T47D (cell line): Measurements from ENCODE around the gene PI4KA.
"Not testable (repeated sequence)": the region's sequence is repeated elsewhere in the genome, so short reads cannot be mapped to it uniquely, and the experiment has no call there.

Source experiments
- DNase-seq, 2 experiments: peaks; one replicate each; pipeline versions ENCODE4 v3.0.0 to v3.0.0-alpha.2; 2011 to 2012; ENCODE audit warnings: low read depth in 1 of 2, low spot score in 1 of 2
- in situ Hi-C: cut with HindIII; loops from 2 replicates; pipeline ENCODE4 v1.10.0; 2016; ENCODE audit warnings: low sequenced_read_pairs, low pct_unique_long_range_greater_than_20kb

Gene PI4KA

DNA sequence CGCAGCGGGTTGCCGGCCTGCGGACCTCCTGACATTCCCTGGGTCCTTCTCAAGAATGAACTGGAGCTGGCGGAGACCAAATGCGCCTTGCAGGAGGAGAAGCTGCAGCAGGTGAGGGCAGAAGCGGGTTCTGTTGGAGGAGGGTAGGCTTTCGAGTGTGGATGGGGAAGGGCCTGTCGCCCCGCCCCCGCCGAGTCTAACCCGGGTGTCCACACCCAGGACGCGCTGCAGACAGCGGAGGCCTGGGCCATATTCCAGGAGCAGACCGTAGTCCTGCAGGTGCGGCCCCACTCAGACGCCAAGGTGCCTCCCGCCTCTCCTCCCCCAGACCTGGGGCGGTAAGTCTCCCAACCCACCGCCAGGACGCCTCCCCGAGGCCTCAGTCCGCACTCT lies 155.2 kb downstream of the PI4KA start:
- in situ Hi-C loops, DNase-seq: not testable (repeated sequence)

DNA sequence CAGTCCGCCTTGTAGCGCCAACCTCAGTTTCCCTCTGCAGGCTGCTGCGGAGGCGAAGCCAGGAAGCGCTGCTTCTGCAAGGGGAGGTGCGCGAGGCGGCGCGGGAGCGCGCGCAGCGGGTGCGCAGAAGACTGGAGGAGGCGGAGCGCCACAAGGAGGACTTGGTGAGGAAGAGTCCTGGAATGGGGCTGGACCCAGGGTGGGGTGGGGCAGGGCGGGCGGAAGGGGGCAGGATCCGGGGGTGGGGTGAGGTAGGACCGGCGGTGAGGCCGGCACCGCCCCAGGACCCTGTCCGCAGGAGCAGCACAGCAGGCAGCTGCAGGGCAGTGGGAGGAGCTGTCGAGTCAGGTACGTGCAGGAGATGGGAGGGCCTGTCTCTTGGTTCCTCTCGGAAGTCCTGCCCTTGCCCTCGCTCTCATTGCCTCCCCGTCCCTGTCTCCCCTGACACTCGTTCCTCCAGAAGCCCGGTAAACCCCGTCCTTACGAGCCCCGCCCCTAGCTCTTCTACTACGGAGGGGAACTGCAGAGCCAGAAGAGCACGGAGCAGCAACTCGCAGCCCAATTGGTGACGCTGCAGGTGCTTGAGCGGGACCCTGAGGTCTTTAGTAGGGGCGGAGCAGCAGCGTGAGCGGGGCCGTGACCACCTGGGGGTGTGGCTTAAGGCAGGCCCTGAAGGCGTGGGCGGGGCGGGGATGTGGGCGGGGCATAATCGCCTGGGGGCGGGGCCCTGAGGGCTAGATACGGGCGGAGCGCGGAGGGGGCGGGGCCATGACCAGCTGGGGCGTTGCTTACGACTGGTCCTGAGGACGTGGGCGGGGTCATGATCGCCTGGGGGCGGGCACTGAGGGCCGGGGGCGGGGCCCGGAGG lies 155.8 kb downstream of the PI4KA start:
- peak; percentile 60 to 95 for DNase-seq
- in situ Hi-C loops, result not testable (repeated sequence)

GRCh38 chr22:20702175-20702545 lies 156.5 kb downstream of the PI4KA start:
- in situ Hi-C loops, result not testable (repeated sequence)

DNA sequence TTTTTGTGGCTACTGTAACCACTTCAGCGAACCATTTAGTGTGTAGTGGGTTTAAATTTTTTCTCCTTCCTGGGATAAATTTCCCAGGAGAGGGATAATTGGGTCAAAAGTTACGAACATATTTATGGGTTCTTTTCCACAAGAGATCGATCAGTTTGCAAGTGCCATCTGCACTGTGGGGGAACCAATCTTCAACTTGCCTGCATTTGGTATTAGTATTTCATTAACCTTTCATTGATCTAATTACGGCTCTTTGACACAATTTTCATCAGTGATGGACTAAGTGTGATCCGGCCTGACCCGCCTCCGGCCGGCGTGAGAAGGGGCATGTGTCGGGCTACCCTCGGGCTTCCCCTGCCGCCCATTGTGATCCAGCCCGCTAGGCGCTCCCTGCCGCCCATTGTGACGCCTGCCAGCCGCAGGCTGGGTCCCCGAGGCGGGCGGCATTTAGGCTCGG lies 156.9 kb downstream of the PI4KA start:
- DNase-seq, in situ Hi-C loops: not testable (repeated sequence)

More at GRCh38 chr22:20702175-20702545, 156.5 kb downstream of the PI4KA start:
- DNase-seq, result not testable (repeated sequence)

GRCh38 chr22:20700347-20700746 lies 158.3 kb downstream of the PI4KA start:
- DNase-seq, in situ Hi-C loops: not testable (repeated sequence)

- in situ Hi-C loops, DNase-seq: not testable (repeated sequence)
These were observed 158.8 kb downstream of the PI4KA start for GRCh38 chr22:20699856-20700255.

GRCh38 chr22:20697481-20698113 lies 161.0 kb downstream of the PI4KA start:
- DNase-seq, result peak; percentile 29 to 79
- in situ Hi-C loops, result not testable (repeated sequence)

DNA sequence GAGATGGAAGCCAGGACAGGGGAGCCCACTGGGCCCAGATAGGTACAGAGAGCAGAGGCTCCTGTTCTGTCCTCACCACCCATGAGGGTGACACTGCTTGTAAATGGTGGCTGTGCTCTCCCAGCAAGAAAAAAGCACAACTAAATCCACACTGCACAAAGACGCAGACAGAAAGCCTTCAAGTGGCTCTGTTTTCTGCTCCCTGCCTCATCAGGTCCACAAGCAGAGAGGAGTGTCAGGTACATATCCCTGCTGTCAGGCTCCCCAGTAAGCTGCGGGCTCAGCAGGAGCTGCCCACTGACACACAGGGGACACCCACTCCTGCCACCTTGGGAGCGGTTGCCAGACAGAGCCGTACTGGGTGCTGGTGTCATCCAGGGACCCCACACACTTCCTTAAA lies 162.6 kb downstream of the PI4KA start:
- DNase-seq, in situ Hi-C loops: not testable (repeated sequence)

GRCh38 chr22:20695205-20695604 lies 163.4 kb downstream of the PI4KA start:
- DNase-seq, in situ Hi-C loops: not testable (repeated sequence)

- in situ Hi-C loops, result not testable (repeated sequence)
These were observed 164.4 kb downstream of the PI4KA start for GRCh38 chr22:20694256-20694655.

GRCh38 chr22:20692926-20693325 lies 165.7 kb downstream of the PI4KA start:
- DNase-seq, in situ Hi-C loops: not testable (repeated sequence)

More at GRCh38 chr22:20694256-20694655, 164.4 kb downstream of the PI4KA start:
- not testable (repeated sequence) for DNase-seq

DNA sequence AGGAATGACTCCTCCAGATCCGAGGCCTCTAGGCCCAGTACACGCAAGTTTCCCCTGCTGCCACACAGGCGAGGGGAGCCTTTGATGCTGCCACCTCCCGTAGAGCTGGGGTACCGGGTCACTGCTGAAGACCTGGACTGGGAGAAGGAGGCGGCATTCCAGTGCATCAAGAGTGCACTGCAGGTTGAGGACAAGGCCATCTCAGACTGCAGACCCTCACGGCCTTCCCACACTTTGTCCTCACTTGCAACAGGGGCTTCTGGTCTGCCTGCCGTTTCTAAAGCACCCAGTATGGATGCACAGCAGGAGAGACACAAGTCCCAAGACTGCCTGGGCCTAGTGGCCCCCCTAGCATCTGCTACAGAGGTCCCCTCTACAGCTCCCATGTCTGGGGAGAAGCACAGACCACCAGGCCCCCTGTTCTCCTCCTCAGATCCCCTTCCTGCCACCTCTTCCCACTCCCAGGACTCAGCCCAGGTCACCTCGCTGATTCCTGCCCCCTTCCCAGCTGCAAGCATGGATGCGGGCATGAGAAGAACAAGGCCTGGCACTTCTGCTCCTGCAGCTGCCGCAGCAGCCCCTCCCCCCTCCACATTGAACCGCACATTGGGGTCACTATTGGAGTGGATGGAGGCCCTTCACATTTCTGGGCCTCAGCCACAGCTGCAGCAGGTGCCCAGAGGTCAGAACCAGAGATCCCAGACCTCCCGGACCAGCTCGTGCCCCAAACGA lies 167.9 kb downstream of the PI4KA start:
- in situ Hi-C loops, DNase-seq: not testable (repeated sequence)

- DNase-seq, in situ Hi-C loops: not testable (repeated sequence)
These were observed 171.0 kb downstream of the PI4KA start for GRCh38 chr22:20687356-20688172.

- DNase-seq, in situ Hi-C loops: not testable (repeated sequence)
These were observed 172.8 kb downstream of the PI4KA start for GRCh38 chr22:20685764-20686163.

- in situ Hi-C loops, DNase-seq: not testable (repeated sequence)
These were observed 179.7 kb downstream of the PI4KA start for GRCh38 chr22:20678792-20679435.
